Ectodermal cell (in vitro differentiated cells): ENCODE results near the gene CEP128.
"Not testable (repeated sequence)": the region's sequence is repeated elsewhere in the genome, so short reads cannot be mapped to it uniquely, and the experiment has no call there.

Source experiments
- H3K27ac ChIP-seq: 2 replicates; pipeline ENCODE4 v1.7.0; 2013; ENCODE audit warnings: mild to moderate bottlenecking, low read depth, low read length; ENCODE audit not compliant: insufficient read depth, poor library complexity, severe bottlenecking
- H3K27me3 ChIP-seq: 2 replicates; pipeline ENCODE4 v1.7.0; 2013; ENCODE audit warnings: mild to moderate bottlenecking, low read length; ENCODE audit not compliant: insufficient read depth, control insufficient read depth, poor library complexity, severe bottlenecking
- H3K36me3 ChIP-seq: one replicate; pipeline ENCODE4 v1.7.0; 2013; ENCODE audit warnings: low read length; ENCODE audit not compliant: control insufficient read depth, insufficient read depth
- H3K4me1 ChIP-seq: one replicate; pipeline ENCODE4 v1.7.0; 2013; ENCODE audit warnings: low read length; ENCODE audit not compliant: control insufficient read depth, insufficient read depth
- H3K4me3 ChIP-seq: 2 replicates; pipeline ENCODE4 v1.7.0; 2013; ENCODE audit warnings: low read depth, low read length, control low read depth; ENCODE audit not compliant: insufficient read depth
- H3K9me3 ChIP-seq: 2 replicates; pipeline ENCODE4 v1.7.0; 2013; ENCODE audit warnings: mild to moderate bottlenecking, low read length, moderate library complexity; ENCODE audit not compliant: control insufficient read depth
- WGBS, 2 experiments: methylation state at CpG; one replicate each; pipeline ENCODE4 v1.1.7; 2013; ENCODE audit warnings: missing lambda C conversion rate in 2 of 2; 5-methylcytosine and 5-hydroxymethylcytosine counted together

Gene CEP128

GRCh38 chr14:80933686-80934085, 7.9 kb downstream of the CEP128 start:
- Histone ChIP-seq H3K9me3 (no peaks in the 10 kb centered on the region), H3K27ac (no peak overlapping the region), H3K4me1 (no peaks in the 10 kb centered on the region), H3K36me3 (no peaks in the 10 kb centered on the region), H3K27me3 (no peaks in the 10 kb centered on the region), H3K4me3 (no peak overlapping the region)
- WGBS, 2 experiments: 91 to 93% methylated on average over 4 of the region's 4 CpGs

- H3K4me3 ChIP-seq: no peak overlapping the region
- H3K27me3 ChIP-seq: no peaks in the 10 kb centered on the region
- no peaks in the 10 kb centered on the region for H3K36me3 ChIP-seq
- no peaks in the 10 kb centered on the region for H3K4me1 ChIP-seq
- H3K9me3 ChIP-seq: no peaks in the 10 kb centered on the region
- H3K27ac ChIP-seq: no peak overlapping the region
Measured at GRCh38 chr14:80933282-80933681, 8.3 kb downstream of the CEP128 start.

GRCh38 chr14:80930836-80931389, 10.6 kb downstream of the CEP128 start:
- Histone ChIP-seq H3K4me3 (no peak overlapping the region), H3K36me3 (no peaks in the 10 kb centered on the region), H3K9me3 (no peaks in the 10 kb centered on the region), H3K27me3 (no peaks in the 10 kb centered on the region), H3K27ac (no peak overlapping the region), H3K4me1 (no peaks in the 10 kb centered on the region)
- 93 to 94% methylated on average over 8 of the region's 8 CpGs for WGBS, 2 experiments

- Histone ChIP-seq H3K9me3 (no peaks in the 10 kb centered on the region), H3K27ac (no peak overlapping the region), H3K36me3 (no peaks in the 10 kb centered on the region), H3K27me3 (no peaks in the 10 kb centered on the region), H3K4me1 (no peaks in the 10 kb centered on the region), H3K4me3 (no peak overlapping the region)
- WGBS, 2 experiments: 96 to 98% methylated on average over 5 of the region's 5 CpGs
Measured at GRCh38 chr14:80930095-80930494, 11.4 kb downstream of the CEP128 start.

- Histone ChIP-seq H3K4me1 (no peaks in the 10 kb centered on the region), H3K36me3 (no peaks in the 10 kb centered on the region), H3K4me3 (no peak overlapping the region), H3K27ac (no peak overlapping the region), H3K9me3 (no peaks in the 10 kb centered on the region), H3K27me3 (no peaks in the 10 kb centered on the region)
- WGBS, 2 experiments: 88 to 92% methylated on average over 8 of the region's 8 CpGs
Measured at GRCh38 chr14:80927083-80927989, 14.2 kb downstream of the CEP128 start.

DNA sequence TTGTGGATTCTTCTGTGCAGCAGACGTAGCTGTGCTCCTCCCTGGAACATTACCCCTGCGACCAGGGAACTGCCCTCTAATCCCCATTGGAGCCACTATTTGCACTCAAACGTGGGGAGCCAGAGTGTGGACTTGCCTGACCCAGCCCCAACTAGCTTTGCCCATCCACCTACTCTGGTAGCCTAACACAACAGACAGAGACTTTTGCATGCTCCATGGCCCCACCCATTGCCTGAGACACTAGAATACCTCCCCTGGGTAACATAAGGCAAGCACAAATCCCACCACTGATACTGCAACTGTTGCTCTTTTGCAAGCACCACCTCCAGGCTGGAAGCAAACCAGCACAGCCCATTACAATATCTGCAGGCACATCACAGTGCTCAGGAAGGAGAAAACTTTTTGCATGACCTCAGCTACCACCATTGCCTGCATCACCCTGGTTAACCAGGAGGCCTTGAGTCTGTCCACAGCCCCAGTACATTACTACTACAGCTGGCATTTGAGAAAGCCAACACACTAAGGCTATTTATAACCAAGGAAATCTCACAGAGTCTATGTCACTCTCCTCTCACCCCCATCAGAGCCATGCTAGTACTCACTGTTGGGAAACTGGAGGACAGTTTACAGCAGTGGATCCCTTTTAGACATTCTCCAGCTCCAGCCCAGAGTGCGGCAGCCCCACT, 15.0 kb downstream of the CEP128 start:
- 89 to 91% methylated on average over 4 of the region's 4 CpGs for WGBS, 2 experiments

DNA sequence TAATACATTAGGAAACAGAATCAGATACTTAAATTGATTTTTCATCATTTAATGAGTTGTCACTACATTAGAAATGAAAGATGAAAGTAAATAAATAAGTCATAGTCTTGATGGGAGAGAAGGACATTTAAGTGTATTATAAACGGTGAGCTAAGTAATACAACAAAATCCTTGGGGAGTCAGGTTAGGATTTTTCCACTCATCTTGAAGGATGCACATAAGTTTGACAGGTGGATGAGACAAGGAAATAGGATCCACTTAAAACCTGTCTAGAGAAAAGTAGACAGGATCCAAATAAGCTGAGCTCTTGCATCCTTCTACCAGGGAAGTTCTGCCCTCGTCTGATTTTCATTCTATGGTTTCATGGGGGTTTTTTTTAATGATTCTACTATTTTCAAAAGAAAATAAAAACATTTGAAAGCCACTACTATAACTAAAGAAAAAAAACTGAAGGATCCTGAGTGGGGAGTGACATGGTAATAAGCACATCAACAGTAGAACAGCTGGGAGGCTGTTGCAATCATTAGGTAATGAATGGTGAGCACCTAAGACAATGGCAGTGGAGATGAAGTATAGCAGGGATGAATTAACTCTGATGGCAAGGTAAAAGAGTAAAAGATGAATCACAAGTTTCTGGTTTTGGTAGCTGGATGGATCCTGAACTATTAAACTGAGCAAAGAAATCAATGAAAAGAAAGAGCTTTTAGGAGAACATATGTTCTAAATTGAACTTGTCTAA, 17.0 kb downstream of the CEP128 start:
- whole genome bisulfite sequencing, 2 experiments: 90 to 96% methylated on average over 1 to 2 of the region's 2 CpGs
- no peaks in the 10 kb centered on the region for H3K9me3 ChIP-seq
- H3K36me3 ChIP-seq: no peaks in the 10 kb centered on the region

More for the DNA sequence above, 15.0 kb downstream of the CEP128 start:
- H3K27me3 ChIP-seq: no peaks in the 10 kb centered on the region
- no peak overlapping the region for H3K4me3 ChIP-seq
- no peaks in the 10 kb centered on the region for H3K9me3 ChIP-seq
- H3K36me3 ChIP-seq: no peaks in the 10 kb centered on the region
- no peak overlapping the region for H3K27ac ChIP-seq
- no peaks in the 10 kb centered on the region for H3K4me1 ChIP-seq

GRCh38 chr14:80923368-80923767, 18.2 kb downstream of the CEP128 start:
- no peaks in the 10 kb centered on the region for H3K4me1 ChIP-seq
- H3K4me3 ChIP-seq: no peak overlapping the region
- H3K9me3 ChIP-seq: no peaks in the 10 kb centered on the region
- H3K36me3 ChIP-seq: no peaks in the 10 kb centered on the region
- no peaks in the 10 kb centered on the region for H3K27me3 ChIP-seq
- H3K27ac ChIP-seq: no peak overlapping the region

More for the DNA sequence above, 17.0 kb downstream of the CEP128 start:
- no peaks in the 10 kb centered on the region for H3K4me1 ChIP-seq
- no peak overlapping the region for H3K4me3 ChIP-seq
- no peaks in the 10 kb centered on the region for H3K27me3 ChIP-seq
- no peak overlapping the region for H3K27ac ChIP-seq

GRCh38 chr14:80919622-80920021, 21.9 kb downstream of the CEP128 start:
- no peak overlapping the region for H3K27ac ChIP-seq
- H3K27me3 ChIP-seq: no peaks in the 10 kb centered on the region
- WGBS, 2 experiments: 98 to 100% methylated on average over 2 of the region's 3 CpGs
- no peak overlapping the region for H3K4me3 ChIP-seq
- no peaks in the 10 kb centered on the region for H3K9me3 ChIP-seq
- H3K36me3 ChIP-seq: no peaks in the 10 kb centered on the region
- H3K4me1 ChIP-seq: no peaks in the 10 kb centered on the region

DNA sequence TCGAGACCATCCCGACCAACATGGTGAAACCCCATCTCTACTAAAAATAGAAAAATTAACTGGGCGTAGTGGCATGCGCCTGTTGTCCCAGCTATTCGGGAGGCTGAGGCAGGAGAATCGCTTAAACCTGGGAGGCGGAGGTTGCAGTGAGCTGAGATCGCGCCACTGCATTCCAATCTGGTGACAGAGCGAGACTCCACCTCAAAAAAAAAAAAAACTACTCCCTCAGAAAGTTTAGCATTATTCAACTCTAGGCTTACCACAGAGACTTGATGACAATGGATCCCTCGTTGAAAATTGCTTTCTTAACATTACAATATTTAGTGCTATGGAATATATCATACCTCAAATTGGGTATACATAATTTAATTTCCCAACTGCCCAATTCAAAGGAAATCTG, 29.5 kb downstream of the CEP128 start:
- 93% methylated on average over 10 to 11 of the region's 11 CpGs for WGBS, 2 experiments
- H3K27ac ChIP-seq, H3K9me3 ChIP-seq, H3K4me3 ChIP-seq, H3K36me3 ChIP-seq, H3K4me1 ChIP-seq, H3K27me3 ChIP-seq: not testable (repeated sequence)
